Lower leg skin (tissue), 4 donors: ENCODE measurements around the gene SLC16A3. TPM values are rescaled to one million over a fixed set of nuclear protein-coding genes. Genes with fewer than 3 reads are reported as not detected.
A peak's percentile ranks its signal among the peaks of the same experiment; 100 is the strongest.

Source experiments
- DNase-seq, 2 donors: peaks; one replicate each; pipeline ENCODE4 v3.0.0-alpha.2; 2019; ENCODE audit warnings: low spot score in 2 of 2
- H3K4me3 ChIP-seq: fragments of 200-600 bp; sonication (generic); 2 replicates; pipeline ENCODE4 v1.5.1; 2017; ENCODE audit warnings: mild to moderate bottlenecking, low read depth; ENCODE audit not compliant: poor library complexity, severe bottlenecking
- CTCF ChIP-seq, 3 donors: fragments of 450-650 bp; IDR thresholded peaks; one replicate each; pipeline ENCODE4 v1.5.1; 2016; ENCODE audit warnings: antibody characterized with exemption in 3 of 3, mild to moderate bottlenecking in 3 of 3, moderate library complexity in 2 of 3
- POLR2A ChIP-seq, 2 donors: fragments of 450-650 bp; IDR thresholded peaks; one replicate each; pipeline ENCODE4 v1.6.1; 2016 to 2017; ENCODE audit warnings: antibody characterized with exemption in 2 of 2, mild to moderate bottlenecking in 1 of 2, moderate library complexity in 1 of 2
- WGBS, 2 donors: methylation state at CpG; one replicate each; pipeline ENCODE4 v1.1.5; 2018; 5-methylcytosine and 5-hydroxymethylcytosine counted together
- intact Hi-C: fragments of 100-400 bp; cut with DNase I; formaldehyde crosslinking; loops from one replicate; pipeline ENCODE4 v1.15.0; 2023; ENCODE audit warnings: low total_unique reads
- total RNA-seq, 4 donors: library from RNA; depleted of rRNA; stranded (reverse); fragments of >200 nt; gene quantifications; one replicate each; pipeline ENCODE4 v1.1.0, GENCODE V29; 2016

Gene SLC16A3
- total RNA-seq, 4 donors from 2014 or later = 10.0 to 18.5 (median 15.2) TPM

GRCh38 chr17:82212331-82213250, 16.3 kb upstream of the SLC16A3 start, which contains the start of gene CCDC57:
Gene CCDC57, minus strand, starts transcription at chr17:82212842. Its CDS starts 10,898 bp downstream, at chr17:82201944.
- intact Hi-C loops = no loop called here
- TF ChIP-seq POLR2A (IDR thresholded peaks at IDR 0.05) (no peak), CTCF (IDR thresholded peaks at IDR 0.05) (no peak)
- 0% methylated on average over 65 to 81 of the region's 116 CpGs for WGBS, 2 donors
- H3K4me3 ChIP-seq = peak within 1 kb of the TSS; percentile 69
- peak in 1 of 2 donors; percentile 94 for DNase-seq

- no peak for DNase-seq
- intact Hi-C loops = no loop called here
- 10 to 18% methylated on average over 21 to 37 of the region's 37 CpGs for WGBS, 2 donors
- no peak for TF ChIP-seq CTCF (IDR thresholded peaks at IDR 0.05)
- H3K4me3 ChIP-seq = peak overlapping the region; percentile 69
Measured at GRCh38 chr17:82213251-82214011, 15.4 kb upstream of the SLC16A3 start.

- no peak for DNase-seq
- TF ChIP-seq CTCF (IDR thresholded peaks at IDR 0.05) (no peak), POLR2A (IDR thresholded peaks at IDR 0.05) (no peak)
- intact Hi-C loops = no loop called here
- WGBS, 2 donors = 91 to 92% methylated on average over 9 to 10 of the region's 11 CpGs
- no peak overlapping the region for H3K4me3 ChIP-seq
Measured at GRCh38 chr17:82214012-82214628, 14.7 kb upstream of the SLC16A3 start.

GRCh38 chr17:82215095-82215971, 13.5 kb upstream of the SLC16A3 start:
- TF ChIP-seq POLR2A (IDR thresholded peaks at IDR 0.05) = no peak
- TF ChIP-seq CTCF (IDR thresholded peaks at IDR 0.05) = no peak
- 67 to 78% methylated on average over 21 to 23 of the region's 25 CpGs for WGBS, 2 donors
- H3K4me3 ChIP-seq = no peak overlapping the region
- intact Hi-C loops = no loop called here
- peak in 1 of 2 donors; percentile 84 for DNase-seq

GRCh38 chr17:82215972-82216300, 12.9 kb upstream of the SLC16A3 start:
- no peak overlapping the region for H3K4me3 ChIP-seq
- intact Hi-C loops = no loop called here
- DNase-seq = no peak
- WGBS, 2 donors = 79 to 81% methylated on average over 12 of the region's 12 CpGs
- no peak for TF ChIP-seq CTCF (IDR thresholded peaks at IDR 0.05)
- no peak for TF ChIP-seq POLR2A (IDR thresholded peaks at IDR 0.05)
